GM21367 (cell line): ENCODE results near the gene PRSS35.
"Not testable (repeated sequence)": the region's sequence is repeated elsewhere in the genome, so short reads cannot be mapped to it uniquely, and the experiment has no call there.

Source experiments
- ATAC-seq: cut with Tn5 transposase; IDR thresholded peaks from one replicate; pipeline ENCODE4 v1.9.1; 2021; ENCODE audit not compliant: unreplicated experiment

The PRSS35 gene

GRCh38 chr6:83514866-83515466 is 2.6 kb downstream of the PRSS35 start:
- ATAC-seq: peak; percentile 52

- no peak for ATAC-seq
These were observed 5.2 kb downstream of the PRSS35 start for GRCh38 chr6:83517500-83517899.

DNA sequence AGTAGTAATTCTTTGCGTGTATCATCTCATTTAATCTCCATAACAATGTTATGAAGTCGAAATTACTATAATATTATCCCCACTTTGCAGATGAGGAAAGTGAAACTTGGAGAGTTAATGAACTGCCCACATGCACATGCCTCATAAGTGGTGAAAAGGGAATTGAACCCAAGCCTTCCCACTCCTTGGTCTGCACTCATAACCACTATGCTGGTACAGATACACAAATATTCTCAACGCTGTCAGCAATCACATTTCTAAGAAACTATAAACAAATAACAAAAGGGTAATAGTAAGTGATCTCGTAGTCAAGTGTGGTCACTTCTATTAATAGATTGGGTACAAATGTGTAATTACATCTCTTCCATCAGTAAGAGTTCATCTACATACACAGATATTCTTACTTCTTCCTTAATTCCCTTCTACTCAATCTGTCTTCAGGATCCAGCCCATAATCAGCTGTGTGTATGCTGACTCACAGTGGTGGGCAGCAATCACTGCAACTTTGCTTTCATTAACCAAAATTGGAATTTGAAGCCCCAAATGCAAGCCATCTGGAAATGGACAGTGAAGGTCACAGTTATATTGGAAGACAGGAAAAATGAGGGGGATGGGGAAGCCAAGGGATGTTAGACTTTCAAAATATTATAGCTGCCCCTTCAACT is 6.6 kb downstream of the PRSS35 start:
- no peak for ATAC-seq

GRCh38 chr6:83536034-83536646 is 23.8 kb downstream of the PRSS35 start:
- no peak for ATAC-seq

DNA sequence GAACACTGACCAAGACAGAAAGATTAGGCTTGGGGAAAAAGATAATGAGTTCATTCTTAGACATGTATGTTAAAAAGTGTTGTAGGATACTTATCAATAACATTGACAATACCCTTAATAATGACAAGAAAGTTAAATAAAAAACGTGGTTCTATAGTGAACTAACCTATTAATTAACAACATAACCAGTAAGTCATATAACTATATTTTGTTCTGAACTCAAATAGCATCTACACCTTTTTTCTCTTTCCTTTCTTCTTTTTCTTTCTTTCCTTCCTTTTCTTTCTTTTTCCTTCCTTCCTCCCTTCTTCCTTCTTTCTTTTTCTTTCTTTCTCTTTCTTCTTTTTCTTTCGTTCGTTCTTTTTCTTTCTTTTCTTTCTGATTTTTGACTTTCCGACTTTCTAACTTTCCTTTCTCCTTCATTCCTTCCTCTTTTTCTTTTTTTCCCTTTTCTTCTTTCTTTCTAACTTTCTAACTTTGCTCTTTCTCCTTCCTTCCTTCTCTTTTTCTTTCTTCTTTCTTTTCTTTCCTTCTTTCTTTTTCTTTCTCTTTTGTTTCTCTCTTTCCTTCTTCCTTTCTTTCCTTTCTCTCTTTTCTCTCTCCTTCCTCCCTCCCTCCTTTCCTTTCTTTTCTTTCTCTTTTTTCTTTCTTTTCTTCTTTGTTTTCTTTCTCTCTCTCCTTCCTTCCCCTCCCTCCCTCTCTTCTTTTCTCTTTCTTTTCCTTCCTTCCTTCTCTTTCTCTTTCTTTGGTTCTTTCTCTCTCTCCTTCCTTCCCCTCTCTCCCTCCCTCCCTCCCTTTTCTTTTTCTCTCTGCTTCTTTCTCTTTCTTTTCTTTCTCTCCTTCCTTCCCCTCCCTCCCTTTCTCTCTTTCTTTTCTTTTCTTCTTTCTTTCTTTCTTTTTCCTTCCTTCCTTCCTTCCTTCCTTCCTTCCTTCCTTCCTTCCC is 24.6 kb downstream of the PRSS35 start:
- no peak for ATAC-seq

GRCh38 chr6:83539678-83540077 is 27.3 kb downstream of the PRSS35 start:
- no peak for ATAC-seq

DNA sequence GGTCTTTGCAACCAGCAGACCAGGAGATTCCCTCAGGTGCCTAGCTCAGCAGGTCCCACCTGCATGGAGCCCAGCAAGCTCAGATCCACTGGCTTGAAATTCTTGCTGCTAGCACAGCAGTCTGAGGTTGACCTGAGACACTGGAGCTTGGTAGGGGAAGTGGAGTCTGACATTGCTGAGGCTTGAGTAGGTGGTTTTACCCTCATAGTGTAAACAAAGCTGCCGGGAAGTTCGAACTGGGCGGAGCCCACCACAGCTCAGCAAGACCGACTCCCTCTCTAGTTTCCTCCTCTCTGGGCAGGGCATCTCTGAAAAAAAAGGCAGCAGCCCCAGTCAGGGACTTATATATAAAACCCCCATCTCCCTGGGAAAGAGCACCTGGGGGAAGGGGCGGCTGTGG is 34.3 kb downstream of the PRSS35 start:
- no peak for ATAC-seq

DNA sequence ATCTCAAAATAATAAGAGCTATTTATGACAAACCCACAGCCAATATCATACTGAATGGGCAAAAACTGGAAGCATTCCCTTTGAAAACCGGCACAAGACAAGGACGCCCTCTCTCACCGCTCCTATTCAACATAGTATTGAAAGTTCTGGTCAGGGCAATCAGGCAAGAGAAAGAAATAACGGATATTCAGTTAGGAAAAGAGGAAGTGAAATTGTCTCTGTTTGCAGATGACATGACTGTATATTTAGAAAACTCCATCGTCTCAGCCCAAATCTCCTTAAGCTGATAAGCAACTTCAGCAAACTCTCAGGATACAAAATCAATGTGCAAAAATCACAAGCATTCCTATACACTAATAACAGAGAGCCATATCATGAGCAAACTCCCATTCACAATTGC is 38.1 kb downstream of the PRSS35 start:
- not testable (repeated sequence) for ATAC-seq

DNA sequence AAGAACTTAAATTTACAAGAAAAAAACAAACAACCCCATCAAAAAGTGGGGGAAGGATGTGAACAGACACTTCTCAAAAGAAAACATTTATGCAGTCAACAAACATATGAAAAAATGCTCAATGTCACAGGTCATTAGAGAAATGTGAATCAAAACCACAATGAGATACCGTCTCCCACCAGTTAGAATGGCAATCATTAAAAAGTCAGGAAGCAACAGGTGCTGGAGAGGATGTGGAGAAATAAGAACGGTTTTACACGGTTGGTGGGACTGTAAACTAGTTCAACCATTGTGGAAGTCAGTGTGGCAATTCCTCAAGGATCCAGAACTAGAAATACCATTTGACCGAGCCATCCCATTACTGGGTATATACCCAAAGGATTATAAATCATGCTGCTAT is 39.4 kb downstream of the PRSS35 start:
- ATAC-seq: not testable (repeated sequence)

DNA sequence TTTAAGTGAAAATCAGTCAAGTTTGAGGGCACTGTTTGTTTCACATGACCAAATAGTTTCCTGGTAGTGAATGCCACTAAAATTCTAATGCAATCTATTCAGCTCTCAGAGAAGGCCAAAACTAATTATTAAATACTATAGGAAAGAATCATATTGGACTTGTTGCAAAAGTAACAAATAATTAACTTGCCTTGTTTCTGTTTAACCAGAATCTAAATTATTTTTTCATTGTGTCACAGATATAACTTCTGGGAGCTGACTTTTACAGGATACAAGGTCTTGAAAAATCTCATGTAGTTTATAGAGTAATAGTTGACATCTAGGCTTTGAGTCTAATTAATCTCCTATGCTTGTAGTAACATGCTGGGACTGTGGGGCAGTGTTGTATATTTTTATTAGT is 44.5 kb downstream of the PRSS35 start:
- no peak for ATAC-seq

GRCh38 chr6:83558975-83559374 is 46.6 kb downstream of the PRSS35 start:
- no peak for ATAC-seq

GRCh38 chr6:83571663-83572185 is 59.4 kb downstream of the PRSS35 start:
- not testable (repeated sequence) for ATAC-seq

GRCh38 chr6:83574783-83575182 is 62.4 kb downstream of the PRSS35 start:
- no peak for ATAC-seq
